Muscle of back (tissue), 11 donors: Measurements from ENCODE around the gene WNT1. TPM values are rescaled to one million over a fixed set of nuclear protein-coding genes. Genes with fewer than 3 reads are reported as not detected.

ENCODE experiments used
- DNase-seq, 3 donors: peaks; one replicate each; pipeline versions ENCODE4 v3.0.0 to v3.0.0-alpha.2; 2013
- polyA plus RNA-seq, 10 donors: library from polyadenylated mRNA; unstranded; fragments of 120-200 nt; gene quantifications; one replicate each; pipeline ENCODE4 v1.2.1, GENCODE V29; 2013; ENCODE audit not compliant: insufficient read length in 10 of 10

Gene WNT1
- polyA plus RNA-seq, 10 donors: 0.15 to 0.31 (median 0.20) TPM; not detected in 7

DNA sequence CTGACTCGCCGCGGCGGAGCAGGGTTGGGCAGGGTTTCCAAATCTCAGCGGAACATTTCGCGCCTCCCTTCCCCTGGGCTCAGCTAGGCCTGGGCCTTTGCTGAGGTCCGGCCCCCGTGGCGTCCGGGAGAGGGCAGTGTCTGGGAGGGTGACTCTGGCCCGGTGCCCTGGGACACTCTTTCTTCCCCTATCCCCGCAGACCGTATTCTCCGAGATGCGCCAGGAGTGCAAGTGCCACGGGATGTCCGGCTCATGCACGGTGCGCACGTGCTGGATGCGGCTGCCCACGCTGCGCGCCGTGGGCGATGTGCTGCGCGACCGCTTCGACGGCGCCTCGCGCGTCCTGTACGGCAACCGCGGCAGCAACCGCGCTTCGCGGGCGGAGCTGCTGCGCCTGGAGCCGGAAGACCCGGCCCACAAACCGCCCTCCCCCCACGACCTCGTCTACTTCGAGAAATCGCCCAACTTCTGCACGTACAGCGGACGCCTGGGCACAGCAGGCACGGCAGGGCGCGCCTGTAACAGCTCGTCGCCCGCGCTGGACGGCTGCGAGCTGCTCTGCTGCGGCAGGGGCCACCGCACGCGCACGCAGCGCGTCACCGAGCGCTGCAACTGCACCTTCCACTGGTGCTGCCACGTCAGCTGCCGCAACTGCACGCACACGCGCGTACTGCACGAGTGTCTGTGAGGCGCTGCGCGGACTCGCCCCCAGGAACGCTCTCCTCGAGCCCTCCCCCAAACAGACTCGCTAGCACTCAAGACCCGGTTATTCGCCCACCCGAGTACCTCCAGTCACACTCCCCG is 3.0 kb downstream of the WNT1 start:
- peak in 1 of 3 donors; percentile 63 for DNase-seq

DNA sequence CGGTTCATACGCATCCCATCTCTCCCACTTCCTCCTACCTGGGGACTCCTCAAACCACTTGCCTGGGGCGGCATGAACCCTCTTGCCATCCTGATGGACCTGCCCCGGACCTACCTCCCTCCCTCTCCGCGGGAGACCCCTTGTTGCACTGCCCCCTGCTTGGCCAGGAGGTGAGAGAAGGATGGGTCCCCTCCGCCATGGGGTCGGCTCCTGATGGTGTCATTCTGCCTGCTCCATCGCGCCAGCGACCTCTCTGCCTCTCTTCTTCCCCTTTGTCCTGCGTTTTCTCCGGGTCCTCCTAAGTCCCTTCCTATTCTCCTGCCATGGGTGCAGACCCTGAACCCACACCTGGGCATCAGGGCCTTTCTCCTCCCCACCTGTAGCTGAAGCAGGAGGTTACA is 3.6 kb downstream of the WNT1 start:
- no peak for DNase-seq

GRCh38 chr12:48982397-48983080 is 4.4 kb downstream of the WNT1 start:
- DNase-seq: no peak

- no peak for DNase-seq
Measured at GRCh38 chr12:48985475-48985897, 7.4 kb downstream of the WNT1 start.

DNA sequence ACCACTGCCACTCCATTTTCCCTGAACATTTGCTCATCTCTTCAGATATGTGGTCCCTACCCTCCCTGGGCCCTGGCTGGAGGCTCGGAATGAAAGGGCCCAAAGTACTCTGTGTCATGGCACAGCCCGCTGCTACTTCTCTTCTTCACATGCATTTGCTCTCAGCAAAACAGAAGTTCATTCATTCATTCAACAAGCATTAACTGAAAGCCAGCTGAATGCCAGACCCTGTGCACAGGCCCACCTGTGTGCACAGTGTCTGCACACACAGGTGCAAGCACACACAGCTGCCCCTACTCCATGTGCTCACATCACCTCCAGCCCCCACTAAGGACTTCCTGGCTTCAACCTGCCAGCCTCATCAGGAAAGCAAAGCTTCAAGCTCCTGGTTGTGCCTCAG is 7.8 kb downstream of the WNT1 start:
- no peak for DNase-seq

- DNase-seq: no peak
Measured at GRCh38 chr12:48986720-48987291, 8.7 kb downstream of the WNT1 start.

DNA sequence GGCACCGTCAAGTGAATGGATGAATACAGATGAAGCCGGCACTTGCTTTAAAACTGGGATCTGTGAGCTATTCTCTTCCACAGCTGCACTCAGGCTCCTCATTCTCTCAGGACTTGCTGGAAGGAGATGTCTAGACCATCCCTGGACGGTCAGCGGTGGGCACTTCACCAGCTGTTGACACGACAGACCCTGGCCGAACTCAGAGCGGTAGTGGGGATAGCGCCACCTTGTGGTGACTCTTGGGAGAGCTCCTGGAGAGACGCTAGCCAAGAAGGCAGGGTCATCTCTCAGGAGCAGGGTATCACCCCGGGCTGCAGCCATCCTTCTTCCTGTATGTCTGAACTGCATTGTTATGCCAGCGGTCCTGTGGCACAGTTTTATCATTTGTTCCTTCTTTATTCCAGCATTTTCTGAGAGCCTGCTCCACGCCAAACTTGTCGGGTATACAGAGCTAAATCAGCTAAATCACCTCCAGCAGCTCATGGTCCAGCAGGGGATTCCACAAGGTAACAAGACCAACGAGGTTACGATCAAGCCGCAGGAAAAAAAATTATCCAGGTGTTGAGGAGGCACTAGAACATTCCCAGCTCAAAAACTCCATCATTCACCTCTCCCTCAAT is 10.0 kb downstream of the WNT1 start:
- peak in 1 of 3 donors; percentile 59 for DNase-seq

- DNase-seq: no peak
Measured at GRCh38 chr12:48990552-48990951, 12.4 kb downstream of the WNT1 start.

- DNase-seq: no peak
Measured at GRCh38 chr12:48991247-48992050, 13.3 kb downstream of the WNT1 start.

- no peak for DNase-seq
Measured at GRCh38 chr12:48993787-48994186, 15.7 kb downstream of the WNT1 start.

DNA sequence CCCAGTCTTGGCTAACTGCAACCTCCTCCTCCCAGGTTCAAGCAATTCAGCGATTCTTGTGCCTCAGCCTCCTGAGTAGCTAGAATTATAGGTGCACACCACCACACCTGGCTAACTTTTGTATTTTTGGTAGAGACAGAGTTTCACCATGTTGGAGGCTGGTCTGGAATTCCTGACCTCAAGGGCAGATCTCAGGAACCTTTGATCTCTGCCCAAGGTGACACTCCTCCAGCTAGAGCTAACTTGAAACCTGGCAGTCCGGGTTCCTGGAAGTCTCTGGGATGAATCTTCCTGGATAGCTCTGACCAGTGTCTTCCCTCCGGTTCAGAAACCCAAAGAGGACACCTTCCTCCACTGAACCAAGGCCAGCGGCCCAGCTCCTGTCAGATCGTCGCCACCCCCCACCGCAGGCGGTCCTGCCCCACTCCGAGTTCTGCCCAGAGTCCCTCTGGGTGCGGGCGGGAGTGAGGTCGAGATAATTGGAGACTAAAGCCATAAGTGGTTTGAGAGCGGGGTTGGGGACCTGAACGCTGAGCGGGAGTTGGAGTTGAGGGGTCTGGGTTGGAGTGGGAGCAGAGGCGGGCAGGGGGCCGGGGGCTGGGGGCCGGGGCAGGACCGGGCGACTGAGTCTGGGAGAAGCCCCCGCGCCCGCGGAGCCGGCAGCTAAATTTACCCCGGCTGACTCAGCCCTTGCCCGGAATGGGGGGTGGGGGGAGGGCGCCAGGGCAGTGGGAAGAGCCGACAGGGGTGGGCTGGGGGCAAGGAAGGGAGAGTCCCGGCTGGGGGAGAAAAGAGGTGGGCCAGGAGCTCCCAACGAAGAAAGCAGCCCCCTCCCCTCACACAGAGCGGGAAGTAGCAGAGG is 16.3 kb downstream of the WNT1 start:
- DNase-seq: no peak

GRCh38 chr12:48995086-48995879 is 17.2 kb downstream of the WNT1 start:
- peak; percentile 68 to 89 (median 84) for DNase-seq

- DNase-seq: peak; percentile 63 to 90 (median 79)
Measured at GRCh38 chr12:48996794-48997718, 18.9 kb downstream of the WNT1 start.

- peak in 1 of 3 donors; percentile 50 for DNase-seq
Measured at GRCh38 chr12:48997719-48998496, 19.8 kb downstream of the WNT1 start.

DNA sequence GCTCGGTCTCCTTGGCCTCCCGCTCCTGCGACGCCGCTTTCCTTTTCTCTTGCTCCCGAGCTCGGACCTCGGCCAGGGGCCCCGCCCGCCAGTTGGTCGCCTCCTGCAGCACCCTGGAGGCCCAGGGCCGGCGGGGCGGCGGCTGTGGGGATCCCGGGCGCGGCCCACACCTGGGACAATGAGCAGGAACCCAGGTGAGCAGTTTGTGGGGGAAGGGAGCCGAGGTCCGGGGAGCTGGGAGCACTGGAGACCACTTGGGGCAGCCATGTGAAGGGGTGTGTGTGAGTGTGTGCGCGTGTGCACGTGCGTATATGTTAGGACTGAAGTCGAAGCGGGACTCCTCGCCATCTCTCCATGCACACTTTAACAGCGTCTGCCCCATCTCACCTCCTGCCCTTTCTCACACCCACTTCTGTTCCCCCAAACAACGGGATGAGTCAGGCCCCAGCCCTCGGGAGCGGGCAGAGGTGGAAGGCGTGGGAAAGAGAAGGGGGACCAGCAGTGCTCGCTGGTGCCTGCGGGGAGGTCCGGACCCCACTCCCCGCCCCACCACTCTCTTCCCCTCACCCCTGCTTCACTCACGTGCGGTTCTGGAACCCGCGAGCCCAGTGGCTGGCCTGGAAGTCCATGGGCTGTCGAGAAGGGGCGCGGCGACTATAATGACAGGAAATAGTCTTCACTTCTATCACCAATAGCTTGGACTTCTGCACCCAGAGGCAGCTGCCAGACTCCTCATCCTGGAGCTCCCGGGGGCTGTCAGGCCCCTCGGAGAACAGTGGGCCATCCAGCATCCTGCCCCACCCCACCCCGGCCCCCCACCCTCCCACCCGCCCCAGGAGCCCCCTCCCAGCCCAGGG is 20.6 kb downstream of the WNT1 start:
- DNase-seq: peak in 1 of 3 donors; percentile 67

DNA sequence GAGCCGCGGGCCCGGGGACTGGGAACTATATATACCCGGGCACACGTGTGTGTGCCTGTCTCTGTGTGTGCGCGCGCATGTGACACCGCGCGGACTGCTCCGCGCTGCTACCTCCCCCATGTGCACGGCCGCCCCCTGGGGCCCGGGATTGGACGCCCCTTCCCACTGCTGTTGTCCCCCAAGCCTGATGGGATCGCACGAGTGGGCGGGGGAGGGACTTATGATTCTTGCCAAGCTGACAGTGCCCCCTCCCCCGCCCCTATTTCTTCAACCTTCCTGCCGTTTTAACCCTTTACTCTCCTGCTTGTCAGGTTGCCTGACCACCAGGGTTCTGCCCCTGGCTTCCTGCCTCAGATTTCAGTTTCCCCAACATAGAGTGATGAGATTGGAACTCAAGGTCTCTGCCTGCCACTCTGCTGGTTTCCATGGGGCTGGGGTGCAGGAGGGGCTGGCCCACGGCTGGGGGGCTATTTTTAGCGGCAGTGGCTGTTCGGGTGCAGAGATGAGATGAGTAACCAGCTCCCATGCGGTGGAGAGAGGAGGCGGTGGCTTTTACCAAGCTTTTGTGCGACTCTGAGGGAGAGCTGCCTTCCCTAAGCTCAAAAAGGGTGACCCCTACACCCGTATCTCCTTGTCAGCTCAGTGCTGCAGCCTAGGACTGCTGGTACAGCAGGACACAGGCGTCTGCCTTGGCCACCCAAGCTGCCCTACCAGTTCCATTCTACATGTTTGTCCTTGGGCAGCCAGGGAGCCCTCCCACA is 21.4 kb downstream of the WNT1 start, which contains the start of gene DDN:
Gene DDN, minus strand, starts transcription at position 5 of the 761 bp plus-strand sequence. CDS start 88 bp downstream, outside the sequence.
- DNase-seq: peak in 2 of 3 donors; percentile 47 to 58
